Stimulated activated CD4-positive, alpha-beta T cell treated with anti-CD3 and anti-CD28 coated beads, Interleukin-15, amount 100 ng/mL, for 24 hours (primary cell): ENCODE data around the gene UPK1A.

Experiments
- DNase-seq: peaks from one replicate; pipeline ENCODE4 v3.0.0-alpha.2; 2020

The UPK1A gene

DNA sequence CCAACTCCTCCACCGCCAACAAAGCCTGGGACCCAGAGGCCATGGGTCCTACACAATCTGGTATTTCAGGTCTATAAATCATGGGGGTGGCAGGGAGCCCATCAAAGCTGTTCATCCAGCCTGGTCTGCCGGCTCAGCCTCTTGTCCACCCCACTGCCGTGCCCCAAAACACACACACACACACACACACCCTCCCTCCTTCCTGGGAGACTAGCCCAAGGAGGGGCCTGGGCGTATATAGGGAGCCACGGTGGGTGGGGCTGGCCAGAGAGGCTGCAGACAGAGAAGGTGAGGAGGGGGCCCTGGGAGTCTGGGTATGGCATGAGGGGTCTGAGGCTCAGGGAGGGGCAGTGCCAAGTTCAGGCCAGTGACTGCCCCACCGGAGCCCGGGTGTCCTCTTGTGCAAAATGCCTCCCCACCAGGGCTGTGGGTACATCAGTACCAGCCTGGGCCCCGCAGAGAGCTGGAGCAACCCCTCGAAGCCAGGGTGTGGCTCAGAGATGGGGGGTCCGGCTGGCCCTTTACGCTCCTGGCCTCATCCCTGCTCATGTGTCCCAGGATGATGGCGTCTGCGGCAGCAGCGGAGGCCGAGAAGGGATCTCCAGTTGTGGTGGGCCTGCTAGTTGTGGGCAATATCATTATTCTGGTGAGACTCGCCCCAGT, at the start of gene UPK1A:
TSS of gene UPK1A (plus strand) at position 267 of the 663 bp plus-strand sequence. CDS start at position 563, 296 bp downstream.
- no peak for DNase-seq

DNA sequence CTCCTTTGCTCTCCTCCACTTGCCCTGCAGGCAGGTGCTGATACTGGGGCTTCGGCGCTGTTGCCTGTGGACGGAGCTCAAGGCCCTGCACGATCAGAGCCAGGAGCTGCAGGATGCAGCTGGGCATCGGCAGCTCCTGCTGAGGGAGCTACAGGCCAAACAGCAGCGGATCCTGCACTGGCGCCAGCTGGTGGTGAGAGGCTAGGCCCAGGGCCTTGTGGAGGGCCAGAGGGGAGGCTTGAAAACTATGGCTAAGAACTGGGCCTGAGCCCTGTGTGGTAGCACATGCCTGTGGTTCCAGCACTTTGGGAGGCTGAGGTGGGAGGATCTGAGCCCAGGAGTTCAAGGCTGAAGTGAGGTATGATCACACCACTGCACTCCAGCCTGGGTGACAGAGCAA, 47.5 kb upstream of the UPK1A start:
- DNase-seq = no peak

DNA sequence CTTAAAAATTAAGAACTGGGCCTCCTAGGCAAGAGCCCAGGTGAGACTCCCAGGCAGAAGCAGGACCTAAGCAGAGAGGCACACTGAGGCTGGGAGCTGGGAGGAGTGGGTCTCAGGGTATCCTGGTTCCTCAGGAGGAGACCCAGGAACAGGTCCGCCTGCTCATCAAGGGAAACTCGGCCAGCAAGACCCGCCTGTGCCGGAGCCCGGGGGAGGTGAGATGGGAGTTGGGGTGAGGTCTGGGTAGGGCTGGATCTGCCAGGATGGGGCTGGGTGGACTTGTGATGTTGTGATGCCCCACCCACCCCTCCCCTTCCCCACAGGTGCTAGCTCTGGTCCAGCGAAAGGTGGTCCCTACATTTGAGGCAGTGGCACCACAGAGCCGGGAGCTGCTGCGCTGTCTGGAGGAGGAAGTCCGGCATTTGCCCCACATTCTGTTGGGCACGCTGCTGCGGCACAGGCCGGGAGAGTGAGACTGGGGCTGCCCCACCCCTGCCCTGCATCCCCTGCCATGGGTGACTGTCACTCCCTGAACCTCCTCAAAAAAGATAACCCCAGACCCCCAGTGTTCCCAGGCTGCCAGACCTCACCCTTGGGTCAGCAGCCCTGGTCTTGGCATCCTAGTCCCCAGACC, 46.9 kb upstream of the UPK1A start:
- no peak for DNase-seq

DNA sequence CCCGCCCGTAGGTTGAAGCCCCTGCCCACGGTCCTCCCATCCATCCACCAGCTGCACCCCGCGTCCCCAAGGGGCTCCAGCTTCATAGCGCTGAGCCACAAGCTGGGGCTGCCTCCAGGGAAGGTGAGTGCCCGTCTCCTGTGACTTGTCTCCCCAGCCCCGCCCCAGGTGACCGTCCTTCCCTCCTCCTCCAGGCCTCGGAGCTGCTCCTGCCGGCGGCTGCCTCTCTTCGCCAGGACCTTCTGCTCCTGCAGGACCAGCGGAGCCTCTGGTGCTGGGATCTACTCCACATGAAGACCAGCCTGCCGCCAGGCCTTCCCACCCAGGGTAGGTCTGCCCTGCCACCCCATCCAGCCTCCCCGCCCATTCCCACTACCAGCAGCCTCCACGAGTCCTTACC, 46.3 kb upstream of the UPK1A start:
- no peak for DNase-seq

DNA sequence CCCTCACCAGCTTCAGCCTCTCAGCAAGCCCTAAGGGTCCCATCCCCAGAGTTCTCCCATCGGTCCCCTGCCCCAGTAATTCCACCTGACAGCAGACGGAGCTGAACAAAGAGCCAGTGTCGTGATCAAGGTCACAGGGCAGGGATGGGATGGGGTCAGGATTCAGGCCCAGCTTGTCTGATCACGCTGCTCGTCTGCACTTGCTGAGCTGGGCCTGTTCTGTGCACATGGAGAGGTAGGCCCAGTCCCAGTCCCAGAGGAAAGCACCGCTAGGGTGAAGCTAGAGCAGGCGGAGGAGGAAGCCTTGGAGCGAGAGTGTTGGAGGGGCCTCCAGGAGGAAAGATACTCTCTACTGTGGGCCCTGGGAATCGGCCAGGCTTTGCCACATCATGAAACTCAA, 44.6 kb upstream of the UPK1A start:
- no peak for DNase-seq

DNA sequence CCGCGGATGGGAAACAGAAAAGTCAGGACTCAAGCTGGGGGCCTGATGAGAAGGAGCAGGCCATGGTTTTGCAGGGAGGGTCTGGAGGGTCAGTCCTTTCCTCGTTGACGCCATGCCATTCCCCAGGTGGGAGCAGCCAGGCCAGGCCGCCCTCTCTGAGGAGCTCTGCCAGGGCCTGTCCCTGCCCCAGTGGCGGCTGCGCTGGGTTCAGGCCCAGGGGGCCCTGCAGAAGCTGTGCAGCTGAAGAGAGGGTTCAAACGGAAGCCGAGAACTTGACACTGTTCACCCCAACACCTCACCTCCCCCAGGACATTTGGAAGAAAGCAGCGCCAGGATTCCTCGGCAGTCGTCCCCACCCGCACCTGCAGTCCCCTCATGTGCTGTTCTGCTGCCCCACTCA, 43.6 kb upstream of the UPK1A start:
- DNase-seq = no peak

DNA sequence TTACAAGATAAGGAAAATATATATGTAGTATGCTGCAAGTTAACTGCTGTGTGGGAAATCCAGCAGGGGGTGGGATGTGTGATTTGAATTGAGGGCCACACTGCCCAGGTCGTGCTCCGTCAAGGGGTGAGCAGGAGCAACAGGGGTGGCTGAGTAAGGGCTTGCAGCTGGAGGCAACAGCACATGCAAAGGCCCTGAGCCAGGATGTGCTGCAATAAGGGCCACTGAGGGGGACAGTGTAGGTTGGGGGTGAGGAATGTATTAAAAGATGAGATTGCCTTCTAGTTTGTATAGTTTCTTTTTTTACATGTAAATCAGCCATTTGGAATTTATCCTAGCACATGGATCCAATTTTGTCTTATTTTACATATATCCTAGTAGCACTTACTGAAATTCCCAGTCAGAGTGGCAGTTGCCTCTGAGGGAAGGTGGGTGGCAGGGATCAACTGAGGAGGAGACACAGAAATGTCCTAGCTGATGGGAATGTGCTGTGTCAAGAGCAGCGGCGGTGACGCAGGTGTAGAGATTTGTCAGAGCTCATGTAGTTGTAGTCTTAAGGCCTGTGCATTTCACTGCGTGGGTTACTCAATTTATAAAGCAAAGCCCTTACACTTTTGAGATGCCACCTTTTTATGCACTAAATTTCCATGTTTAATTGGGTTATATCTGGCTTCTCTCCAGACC, 42.8 kb upstream of the UPK1A start:
- DNase-seq = no peak

DNA sequence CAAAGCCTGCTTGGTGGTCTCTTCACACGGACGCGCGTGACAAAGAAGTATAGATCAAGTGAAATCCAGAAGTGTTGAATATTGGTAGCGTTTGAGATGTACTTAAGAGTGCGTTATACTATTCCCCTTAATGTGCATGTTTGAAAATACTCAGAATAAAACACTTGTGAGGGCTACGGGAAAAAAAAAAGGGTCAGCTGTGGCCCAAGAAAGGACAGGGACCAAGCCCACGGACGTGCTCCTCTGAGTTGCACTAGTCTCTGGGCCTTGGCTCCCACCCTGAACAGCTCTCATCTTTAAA, 38.1 kb upstream of the UPK1A start:
- DNase-seq = no peak

DNA sequence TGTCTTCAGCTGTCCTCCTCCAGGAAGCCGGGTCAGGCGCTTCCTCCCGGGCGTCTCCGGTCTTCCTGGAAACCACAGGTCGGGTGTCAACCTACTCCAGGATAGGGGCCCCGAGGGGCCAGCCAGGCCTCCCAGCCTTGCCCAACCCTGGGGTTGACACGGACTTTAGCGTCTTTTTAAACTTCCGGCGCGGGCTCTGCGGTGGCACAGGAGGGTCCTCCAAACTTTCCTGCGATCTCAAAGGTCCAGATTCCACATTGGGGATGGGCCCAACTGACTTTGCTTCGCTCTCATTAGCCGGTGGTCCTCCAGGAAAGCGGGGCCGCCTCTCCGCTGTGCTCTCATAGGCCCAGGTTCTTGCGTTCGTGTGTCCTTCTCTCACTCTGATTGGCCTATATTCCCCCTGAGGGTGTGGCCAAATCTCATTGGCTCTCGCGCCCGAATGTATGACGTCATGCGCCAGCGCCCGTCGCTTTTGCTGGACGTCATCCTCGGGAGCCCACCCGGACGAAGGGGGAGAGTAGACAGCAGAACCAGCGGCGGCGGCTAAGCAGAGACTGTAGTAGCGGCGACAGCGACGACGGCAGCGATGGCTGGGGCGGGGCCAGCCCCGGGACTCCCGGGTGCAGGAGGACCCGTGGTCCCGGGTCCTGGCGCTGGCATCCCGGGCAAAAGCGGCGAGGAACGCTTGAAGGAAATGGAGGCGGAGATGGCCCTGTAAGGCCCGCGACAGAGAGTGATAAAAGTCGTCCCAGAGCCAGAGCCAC, 37.6 kb upstream of the UPK1A start, which contains the start of gene RBM42:
TSS of gene RBM42 (plus strand) at position 472 of the 767 bp plus-strand sequence. CDS start at position 590, 118 bp downstream.
- peak; percentile 96 for DNase-seq

DNA sequence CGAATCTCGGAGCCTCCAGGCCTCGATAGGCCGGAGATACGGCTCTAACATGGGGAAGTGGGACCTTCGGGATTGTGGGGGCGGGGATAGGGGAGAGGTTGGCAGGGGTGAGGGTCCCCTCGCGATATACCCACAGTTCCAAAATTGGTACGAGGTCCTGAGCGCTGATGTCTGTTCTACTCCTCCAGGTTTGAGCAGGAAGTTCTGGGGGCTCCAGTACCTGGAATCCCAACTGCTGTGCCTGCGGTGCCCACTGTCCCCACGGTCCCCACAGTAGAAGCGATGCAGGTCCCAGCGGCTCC, 37.0 kb upstream of the UPK1A start:
- DNase-seq = no peak

DNA sequence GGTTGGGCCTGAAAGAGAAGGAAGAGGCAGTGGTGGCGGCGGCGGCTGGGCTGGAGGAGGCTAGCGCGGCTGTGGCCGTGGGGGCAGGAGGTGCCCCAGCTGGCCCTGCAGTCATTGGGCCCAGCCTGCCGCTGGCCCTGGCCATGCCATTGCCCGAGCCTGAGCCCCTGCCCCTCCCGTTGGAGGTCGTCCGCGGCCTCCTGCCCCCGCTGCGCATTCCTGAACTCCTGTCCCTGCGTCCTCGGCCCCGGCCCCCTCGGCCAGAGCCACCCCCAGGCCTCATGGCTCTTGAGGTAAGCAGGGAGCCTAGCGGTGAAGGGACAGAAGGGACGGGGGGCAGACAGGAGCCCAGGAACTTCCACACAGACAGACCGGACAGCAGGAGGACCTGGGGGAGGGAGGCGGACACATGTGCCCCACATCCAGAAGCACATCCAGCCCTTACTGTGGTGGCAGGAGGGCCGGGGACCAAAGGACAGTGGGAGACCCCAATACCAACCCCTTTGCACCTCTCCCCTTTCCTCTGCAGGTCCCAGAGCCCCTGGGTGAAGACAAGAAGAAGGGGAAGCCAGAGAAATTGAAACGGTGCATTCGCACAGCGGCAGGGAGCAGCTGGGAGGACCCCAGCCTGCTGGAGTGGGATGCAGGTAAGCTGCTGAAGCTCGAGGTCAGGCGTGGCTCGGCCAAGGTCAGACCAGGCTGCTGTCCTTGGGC, 32.4 kb upstream of the UPK1A start:
- DNase-seq = no peak

DNA sequence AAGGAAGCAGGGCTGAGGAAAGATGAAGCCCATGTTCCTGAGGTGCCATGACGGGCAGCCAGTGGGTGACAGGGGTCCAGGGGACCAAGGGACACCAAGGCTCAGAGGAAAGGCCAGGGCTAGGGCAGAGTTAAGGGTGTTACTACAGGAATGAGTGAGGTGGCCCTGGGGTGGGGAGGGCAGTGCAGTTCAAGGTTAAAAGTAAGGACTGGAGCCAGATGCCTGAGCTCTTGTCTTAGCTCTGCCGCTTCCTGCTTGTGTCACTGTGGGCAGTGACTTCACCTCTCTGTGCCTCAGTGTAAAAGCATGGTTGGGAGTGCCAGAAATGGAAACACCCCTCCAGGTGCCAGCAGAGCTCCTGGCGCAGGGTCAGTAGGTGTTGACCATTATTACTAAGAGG, 29.7 kb upstream of the UPK1A start:
- no peak for DNase-seq

DNA sequence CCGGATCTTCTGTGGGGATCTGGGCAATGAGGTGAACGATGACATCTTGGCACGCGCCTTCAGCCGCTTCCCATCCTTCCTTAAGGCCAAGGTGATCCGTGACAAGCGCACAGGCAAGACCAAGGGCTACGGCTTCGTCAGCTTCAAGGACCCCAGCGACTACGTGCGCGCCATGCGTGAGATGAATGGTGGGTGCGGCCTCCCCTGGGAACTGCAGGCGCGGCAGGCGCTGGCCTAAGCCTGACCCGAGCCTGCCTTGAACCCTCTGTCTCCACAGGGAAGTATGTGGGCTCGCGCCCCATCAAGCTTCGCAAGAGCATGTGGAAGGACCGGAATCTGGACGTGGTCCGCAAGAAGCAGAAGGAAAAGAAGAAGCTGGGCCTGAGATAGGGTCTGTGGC, 29.2 kb upstream of the UPK1A start:
- DNase-seq = no peak

DNA sequence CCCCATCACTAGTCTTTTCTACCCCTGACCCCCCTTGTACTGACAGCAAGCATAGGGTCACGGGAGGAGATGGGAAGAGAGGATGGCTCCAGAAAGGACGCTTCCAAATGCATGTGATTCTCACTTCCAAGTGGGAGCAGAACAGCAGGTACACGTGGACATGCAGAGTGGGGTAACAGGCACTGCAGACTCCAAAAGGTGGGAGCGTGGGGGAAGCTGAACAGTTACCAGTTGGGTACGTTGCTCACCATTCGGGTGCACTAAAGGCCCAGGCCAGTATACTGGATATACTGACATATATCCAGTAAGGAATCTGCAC, 27.0 kb upstream of the UPK1A start:
- no peak for DNase-seq

DNA sequence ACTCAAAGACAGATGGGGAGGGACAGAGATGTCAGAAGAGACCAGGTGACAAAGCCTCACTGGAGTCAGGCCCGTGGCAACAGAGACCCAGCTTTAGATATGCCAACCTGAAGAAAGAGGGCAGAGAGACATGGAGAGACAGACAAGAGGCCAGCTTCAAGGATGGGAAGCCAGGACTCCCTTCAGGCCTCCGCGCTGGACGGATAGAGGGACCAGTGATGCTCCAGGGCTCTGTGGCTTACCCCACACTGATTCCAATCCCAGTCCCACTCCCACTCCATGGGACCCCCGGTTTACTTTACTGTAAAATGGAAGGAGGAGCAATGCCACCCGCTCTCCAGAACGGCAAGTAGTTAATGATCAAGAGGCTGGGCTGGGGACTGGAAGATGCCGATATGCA, 26.5 kb upstream of the UPK1A start:
- DNase-seq = no peak

DNA sequence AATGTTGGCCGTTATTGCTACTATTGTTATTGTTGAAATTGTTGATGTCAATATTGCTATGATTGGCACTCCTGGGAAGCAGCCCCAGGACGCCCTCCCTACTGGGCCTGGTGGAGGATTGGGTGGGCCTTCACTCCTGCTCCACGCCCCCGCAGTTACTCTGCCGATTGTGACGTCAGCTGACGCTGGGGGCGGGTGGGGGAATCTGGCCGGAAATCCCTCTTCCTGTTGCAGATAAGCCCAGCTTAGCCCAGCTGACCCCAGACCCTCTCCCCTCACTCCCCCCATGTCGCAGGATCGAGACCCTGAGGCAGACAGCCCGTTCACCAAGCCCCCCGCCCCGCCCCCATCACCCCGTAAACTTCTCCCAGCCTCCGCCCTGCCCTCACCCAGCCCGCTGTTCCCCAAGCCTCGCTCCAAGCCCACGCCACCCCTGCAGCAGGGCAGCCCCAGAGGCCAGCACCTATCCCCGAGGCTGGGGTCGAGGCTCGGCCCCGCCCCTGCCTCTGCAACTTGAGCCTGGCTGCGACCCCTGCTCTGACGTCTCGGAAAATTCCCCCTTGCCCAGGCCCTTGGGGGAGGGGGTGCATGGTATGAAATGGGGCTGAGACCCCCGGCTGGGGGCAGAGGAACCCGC, 24.7 kb upstream of the UPK1A start, which contains the start of gene ETV2:
TSS of gene ETV2 (plus strand) at position 231 of the 637 bp plus-strand sequence. CDS start 716 bp downstream, outside the sequence.
- DNase-seq = peak; percentile 58

DNA sequence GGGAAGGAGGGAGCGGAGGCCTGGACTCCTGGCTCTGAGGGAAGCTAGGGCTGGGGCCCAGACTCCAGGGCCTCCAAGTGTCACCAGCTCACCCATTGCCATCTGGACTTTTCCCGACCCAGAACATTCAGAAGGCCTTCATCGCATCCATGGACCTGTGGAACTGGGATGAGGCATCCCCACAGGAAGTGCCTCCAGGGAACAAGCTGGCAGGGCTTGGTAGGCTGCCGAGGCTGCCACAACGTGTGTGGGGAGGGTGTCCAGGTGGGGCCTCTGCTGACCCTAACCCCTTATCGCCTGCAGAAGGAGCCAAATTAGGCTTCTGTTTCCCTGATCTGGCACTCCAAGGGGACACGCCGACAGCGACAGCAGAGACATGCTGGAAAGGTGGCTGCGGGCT, 24.0 kb upstream of the UPK1A start:
- DNase-seq = no peak

DNA sequence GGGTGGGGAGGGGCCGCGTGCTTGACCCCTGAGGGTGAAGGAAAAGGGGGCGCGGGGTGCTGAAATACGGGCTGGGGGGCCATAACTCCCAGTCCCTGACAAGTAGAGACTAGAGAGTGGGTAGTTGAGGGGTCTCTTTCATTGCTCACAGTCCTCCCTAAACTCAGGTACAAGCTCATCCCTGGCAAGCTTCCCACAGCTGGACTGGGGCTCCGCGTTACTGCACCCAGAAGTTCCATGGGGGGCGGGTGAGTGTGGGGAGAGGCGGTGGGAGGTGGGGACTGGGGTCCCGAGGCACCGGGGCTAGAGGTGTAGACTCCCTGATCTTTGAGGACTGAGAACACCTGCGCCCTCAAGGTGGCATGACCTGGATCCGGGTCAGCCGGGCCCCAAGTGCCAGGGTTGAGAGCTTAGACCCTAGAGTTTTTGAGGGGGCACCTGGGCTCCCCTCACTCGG, 23.5 kb upstream of the UPK1A start:
- DNase-seq = no peak

DNA sequence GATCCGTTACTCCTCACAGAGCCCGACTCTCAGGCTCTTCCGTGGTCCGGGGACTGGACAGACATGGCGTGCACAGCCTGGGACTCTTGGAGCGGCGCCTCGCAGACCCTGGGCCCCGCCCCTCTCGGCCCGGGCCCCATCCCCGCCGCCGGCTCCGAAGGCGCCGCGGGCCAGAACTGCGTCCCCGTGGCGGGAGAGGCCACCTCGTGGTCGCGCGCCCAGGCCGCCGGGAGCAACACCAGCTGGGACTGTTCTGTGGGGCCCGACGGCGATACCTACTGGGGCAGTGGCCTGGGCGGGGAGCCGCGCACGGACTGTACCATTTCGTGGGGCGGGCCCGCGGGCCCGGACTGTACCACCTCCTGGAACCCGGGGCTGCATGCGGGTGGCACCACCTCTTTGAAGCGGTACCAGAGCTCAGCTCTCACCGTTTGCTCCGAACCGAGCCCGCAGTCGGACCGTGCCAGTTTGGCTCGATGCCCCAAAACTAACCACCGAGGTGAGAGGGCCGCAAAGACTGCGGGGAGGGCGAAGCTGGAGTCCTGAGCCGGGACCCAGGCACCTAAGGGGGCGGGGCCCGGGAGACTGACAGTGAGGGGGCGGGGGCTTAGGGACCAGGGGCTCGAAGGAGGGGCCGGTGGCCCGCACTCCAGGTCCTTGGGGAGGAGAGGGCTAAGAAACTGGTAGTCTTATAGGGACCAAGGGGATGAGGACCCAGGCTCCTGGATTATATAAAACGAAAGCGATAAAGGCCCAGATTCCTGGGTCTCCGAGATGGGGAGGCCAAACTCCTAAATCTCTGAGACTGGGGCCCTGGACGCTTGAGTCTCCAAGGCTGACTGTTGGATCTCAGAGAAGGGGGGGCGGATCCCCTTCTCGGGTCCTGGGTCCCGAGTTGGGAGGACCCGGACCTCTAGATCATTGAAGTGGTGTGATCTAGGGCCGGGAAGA, 22.8 kb upstream of the UPK1A start:
- peak; percentile 87 for DNase-seq

DNA sequence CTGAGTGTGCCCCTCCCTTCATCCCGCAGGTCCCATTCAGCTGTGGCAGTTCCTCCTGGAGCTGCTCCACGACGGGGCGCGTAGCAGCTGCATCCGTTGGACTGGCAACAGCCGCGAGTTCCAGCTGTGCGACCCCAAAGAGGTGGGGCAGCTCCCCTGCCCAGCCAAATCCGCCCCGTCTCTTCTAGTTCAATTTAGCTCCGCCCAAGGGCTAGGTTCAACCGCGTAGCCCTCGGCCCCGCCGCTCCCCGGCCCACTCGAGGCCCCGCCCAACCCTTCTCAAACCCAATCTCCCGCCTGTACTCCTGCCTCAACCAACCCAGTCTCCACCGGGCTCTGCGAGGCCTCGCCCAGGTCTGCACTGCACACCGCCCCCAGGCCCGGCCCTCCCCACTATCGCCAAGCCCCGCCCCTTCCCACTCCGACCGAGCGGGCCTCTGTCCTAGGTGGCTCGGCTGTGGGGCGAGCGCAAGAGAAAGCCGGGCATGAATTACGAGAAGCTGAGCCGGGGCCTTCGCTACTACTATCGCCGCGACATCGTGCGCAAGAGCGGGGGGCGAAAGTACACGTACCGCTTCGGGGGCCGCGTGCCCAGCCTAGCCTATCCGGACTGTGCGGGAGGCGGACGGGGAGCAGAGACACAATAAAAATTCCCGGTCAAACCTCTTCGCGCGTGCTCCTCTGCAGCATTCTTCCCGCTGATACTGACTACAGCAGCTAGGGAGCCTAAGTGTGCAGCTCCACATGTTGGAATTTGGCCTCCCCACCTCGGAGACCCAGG, 21.9 kb upstream of the UPK1A start:
- peak; percentile 98 for DNase-seq
